Coronary artery (tissue), 2 donors: ENCODE data around the gene CPNE7.

Source experiments
- DNase-seq: peaks from one replicate; pipeline ENCODE4 v3.0.0-alpha.2; 2017; ENCODE audit warnings: low spot score
- H3K27ac ChIP-seq, 2 donors: fragments of 200-600 bp; sonication (generic); one replicate each; pipeline ENCODE4 v1.5.1; 2016 to 2019
- H3K4me3 ChIP-seq: fragments of 200-600 bp; sonication (generic); 2 replicates; pipeline ENCODE4 v1.5.1; 2016; ENCODE audit warnings: mild to moderate bottlenecking, moderate library complexity
- TF ChIP-seq, protein P1 (sequence below): fragments of 200-600 bp; sonication (generic); IDR thresholded peaks from one replicate; pipeline ENCODE4 v1.5.1; 2019; ENCODE audit warnings: antibody characterized with exemption

The CPNE7 gene

DNA sequence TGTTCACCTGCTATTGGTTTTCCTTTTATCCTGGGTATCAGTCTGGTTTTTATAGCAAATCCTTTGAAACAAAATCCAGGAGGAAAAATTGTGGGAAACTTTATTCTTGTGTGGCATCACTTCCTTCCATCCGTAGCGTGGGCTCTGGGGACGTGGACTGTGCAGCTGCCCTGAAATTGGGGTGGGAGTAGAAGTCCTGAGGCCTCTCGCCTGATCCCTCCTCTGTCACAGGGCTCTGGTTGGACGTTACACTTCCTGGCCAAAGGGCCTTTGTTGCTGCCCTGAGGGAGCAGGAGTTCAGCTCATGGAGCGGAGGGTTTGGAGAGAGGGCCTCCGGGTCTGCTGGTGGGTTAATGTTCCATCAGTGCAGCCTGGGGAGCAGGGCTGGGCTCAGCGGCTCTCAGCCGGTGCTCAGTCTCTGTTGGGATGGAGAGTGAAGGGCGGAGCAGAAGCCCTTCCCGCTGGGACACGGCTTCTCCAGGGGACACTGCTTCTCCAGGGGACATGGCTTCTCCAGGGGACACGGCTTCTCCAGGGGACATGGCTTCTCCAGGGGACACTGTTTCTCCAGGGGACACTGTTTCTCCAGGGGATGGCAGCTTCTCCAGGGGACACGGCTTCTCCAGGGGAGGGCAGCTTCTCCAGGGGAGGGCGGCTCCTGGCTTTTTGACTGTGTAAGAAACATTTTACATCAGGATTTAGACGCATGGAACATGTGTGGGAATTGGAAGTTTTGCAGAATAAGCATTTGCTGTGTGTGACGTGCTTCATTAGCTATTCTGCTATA is 30.3 kb upstream of the CPNE7 start:
- no peak overlapping the region for H3K4me3 ChIP-seq
- H3K27ac ChIP-seq, result no peak overlapping the region
- DNase-seq, result no peak
- TF ChIP-seq, protein P1, sequence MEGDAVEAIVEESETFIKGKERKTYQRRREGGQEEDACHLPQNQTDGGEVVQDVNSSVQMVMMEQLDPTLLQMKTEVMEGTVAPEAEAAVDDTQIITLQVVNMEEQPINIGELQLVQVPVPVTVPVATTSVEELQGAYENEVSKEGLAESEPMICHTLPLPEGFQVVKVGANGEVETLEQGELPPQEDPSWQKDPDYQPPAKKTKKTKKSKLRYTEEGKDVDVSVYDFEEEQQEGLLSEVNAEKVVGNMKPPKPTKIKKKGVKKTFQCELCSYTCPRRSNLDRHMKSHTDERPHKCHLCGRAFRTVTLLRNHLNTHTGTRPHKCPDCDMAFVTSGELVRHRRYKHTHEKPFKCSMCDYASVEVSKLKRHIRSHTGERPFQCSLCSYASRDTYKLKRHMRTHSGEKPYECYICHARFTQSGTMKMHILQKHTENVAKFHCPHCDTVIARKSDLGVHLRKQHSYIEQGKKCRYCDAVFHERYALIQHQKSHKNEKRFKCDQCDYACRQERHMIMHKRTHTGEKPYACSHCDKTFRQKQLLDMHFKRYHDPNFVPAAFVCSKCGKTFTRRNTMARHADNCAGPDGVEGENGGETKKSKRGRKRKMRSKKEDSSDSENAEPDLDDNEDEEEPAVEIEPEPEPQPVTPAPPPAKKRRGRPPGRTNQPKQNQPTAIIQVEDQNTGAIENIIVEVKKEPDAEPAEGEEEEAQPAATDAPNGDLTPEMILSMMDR, result no peak

DNA sequence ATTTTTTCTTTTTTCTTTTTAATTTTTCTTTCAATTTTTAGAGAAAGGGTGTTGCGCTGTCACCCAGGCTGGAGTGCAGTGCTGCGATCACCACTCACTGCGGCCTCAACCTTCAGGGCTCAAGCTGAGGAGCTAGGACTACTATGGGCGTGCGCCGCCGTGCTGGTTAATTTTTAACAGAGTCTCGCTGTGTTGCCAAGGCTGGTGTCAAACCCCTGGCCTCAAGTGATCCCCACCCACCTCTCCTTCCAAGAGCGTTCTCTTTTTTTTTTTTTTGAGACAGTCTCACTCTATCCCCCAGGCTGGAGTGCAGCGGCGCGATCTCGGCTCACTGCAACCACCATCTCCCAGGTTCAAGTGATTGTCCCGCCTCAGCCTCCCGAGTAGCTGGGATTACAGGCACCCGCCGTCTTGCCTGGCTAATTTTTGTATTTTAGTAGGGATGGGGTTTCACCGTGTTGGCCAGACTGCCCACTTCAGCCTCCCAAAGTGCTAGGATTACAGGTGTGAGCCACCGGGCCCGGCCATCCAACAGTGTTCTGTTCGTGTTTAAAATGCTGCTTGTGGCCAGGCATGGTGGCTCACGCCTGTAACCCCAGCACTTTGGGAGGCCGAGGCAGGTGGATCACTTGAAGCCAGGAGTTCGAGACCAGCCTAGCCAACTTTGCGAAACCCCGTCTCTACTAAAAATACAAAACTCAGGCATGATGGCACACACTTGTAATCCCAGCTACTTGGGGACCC is 29.6 kb upstream of the CPNE7 start:
- Histone ChIP-seq H3K27ac (no peak overlapping the region), H3K4me3 (no peak overlapping the region)
- no peak for DNase-seq
- TF ChIP-seq, protein P1, result no peak

DNA sequence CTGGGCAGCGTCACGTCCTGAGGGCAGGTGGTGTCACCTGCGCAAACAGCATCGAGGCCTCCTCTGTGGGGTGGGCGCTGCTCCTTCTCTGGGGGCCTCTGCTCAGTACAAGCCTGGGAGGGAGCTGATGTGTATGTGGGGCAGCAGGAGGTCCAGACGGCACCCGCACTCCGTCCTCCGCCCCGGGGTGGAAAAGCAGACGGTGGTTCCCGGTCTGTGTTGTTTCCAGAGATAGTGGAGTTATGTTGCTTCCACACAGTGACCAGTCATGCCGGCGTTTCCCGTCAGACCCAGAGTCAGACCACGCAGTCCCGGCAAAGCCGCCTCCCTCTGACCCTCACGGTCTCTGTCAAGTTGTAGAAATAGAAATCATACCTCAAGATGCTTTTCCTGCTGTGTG is 28.8 kb upstream of the CPNE7 start:
- TF ChIP-seq, protein P1, result no peak
- Histone ChIP-seq H3K4me3 (no peak overlapping the region), H3K27ac (no peak overlapping the region)
- no peak for DNase-seq

DNA sequence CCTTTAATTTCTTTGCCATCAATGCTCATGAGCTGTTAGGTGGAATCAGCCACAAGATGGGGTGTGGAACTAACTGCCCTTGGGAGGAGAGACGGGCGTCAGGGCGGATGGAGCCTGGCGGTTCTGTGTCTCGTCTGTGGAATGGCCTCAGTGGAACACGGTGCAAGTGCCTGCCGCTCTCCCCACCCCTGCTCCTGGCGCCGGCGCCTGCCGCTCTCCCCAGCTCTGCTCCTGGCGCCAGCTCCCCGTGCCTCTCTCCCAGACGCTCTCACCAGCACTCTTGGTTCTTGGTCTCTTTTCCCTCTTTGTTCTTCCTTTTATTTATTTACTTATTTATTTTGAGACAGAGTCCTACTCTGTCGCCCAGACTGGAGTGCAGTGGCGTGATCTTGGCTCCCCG is 28.3 kb upstream of the CPNE7 start:
- TF ChIP-seq, protein P1, result no peak
- no peak for DNase-seq
- H3K4me3 ChIP-seq, result no peak overlapping the region
- H3K27ac ChIP-seq, result no peak overlapping the region

DNA sequence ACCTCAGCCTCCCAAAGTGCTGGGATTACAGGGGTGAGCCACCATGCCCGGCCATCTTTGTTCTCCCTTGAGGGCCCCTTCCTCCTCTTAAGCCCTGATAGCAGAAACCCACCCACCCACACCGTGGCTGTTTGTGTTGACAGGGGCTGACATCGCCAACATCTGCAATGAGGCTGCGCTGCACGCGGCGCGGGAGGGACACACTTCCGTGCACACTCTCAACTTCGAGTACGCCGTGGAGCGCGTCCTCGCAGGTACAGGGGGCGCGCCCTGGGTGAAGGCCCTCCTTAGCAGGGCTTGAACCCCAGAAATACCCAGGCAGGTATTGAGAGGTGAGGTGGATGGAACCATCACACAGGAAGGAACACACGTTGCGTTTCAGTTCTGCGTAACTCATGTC is 27.7 kb upstream of the CPNE7 start:
- TF ChIP-seq, protein P1, result no peak
- Histone ChIP-seq H3K27ac (no peak overlapping the region), H3K4me3 (no peak overlapping the region)
- DNase-seq, result no peak

DNA sequence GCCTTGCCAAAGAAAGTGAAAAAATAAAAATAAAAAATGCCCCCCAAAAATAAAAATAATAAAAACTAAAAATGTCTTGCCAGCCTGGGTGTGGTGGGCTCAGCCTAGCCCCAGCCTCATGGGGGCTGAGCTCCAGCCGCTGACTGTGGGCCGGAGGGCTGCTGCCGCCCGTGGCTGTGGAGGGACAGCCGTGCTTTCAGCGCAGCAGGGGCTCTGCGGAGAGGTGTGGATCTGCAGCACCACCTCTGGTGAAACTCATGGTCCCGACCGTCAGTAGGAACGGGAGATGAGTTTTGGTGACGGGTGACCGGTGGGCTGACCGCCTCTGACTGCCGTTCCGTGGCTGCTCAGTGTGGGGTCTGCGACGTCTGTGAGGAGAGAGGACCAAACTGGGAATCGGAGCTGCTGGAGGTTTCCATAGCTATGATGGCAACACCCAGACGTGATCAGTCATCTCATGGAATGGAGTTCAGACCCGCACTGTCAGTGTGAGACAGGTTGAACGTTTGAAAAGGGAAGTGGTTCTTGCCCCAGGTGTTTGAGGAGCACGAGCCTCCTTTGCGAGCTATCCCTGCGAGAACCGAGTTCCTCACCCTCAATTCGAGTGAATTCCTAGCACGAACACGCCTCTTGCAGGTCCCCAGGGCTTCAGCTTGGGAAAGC is 27.1 kb upstream of the CPNE7 start:
- TF ChIP-seq, protein P1, result no peak
- DNase-seq, result no peak
- no peak overlapping the region for H3K4me3 ChIP-seq
- H3K27ac ChIP-seq, result no peak overlapping the region
